GM12891 (cell line): Measurements from ENCODE around the gene RNF115.

Experiments used
- PAX5 ChIP-seq: IDR thresholded peaks from 2 replicates; pipeline ENCODE4 v1.6.1; 2011; ENCODE audit warnings: low read length, moderate library complexity, mild to moderate bottlenecking; ENCODE audit not compliant: insufficient read depth, severe bottlenecking
- POLR2A ChIP-seq: IDR thresholded peaks from 2 replicates; pipeline ENCODE4 v1.6.1; 2011; ENCODE audit warnings: low read depth, low read length, control low read depth
- POLR2AphosphoS5 ChIP-seq: IDR thresholded peaks from 2 replicates; pipeline ENCODE4 v1.6.1; 2011; ENCODE audit warnings: low read depth, low read length, control low read depth
- SPI1 ChIP-seq: IDR thresholded peaks from 2 replicates; pipeline ENCODE4 v1.6.1; 2011; ENCODE audit warnings: low read depth, low read length, control low read depth
- TAF1 ChIP-seq: IDR thresholded peaks from 2 replicates; pipeline ENCODE4 v1.6.1; 2011; ENCODE audit warnings: low read depth, low read length, control low read depth

GRCh38 chr1:145857170-145857569 is 33.3 kb upstream of the RNF115 start:
- TF ChIP-seq POLR2AphosphoS5 (no peak), POLR2A (no peak), TAF1 (no peak), PAX5 (no peak), SPI1 (no peak)
